Keratinocyte (primary cell): Measurements from ENCODE around the gene OR2T27.
"Not testable (repeated sequence)": the region's sequence is repeated elsewhere in the genome, so short reads cannot be mapped to it uniquely, and the experiment has no call there.

ENCODE experiments used
- CTCF ChIP-seq, 3 experiments: IDR thresholded peaks in 1 of 3; conservative IDR thresholded peaks in 1 of 3; optimal IDR thresholded peaks in 1 of 3; 2 replicates in 2 of 3; 3 replicates in 1 of 3; pipeline versions ENCODE3 to v1.5.1; 2011; ENCODE audit warnings: low read length in 3 of 3, mild to moderate bottlenecking in 3 of 3, moderate library complexity in 2 of 3, control low read depth in 1 of 3, inconsistent platforms in 1 of 3; ENCODE audit not compliant: insufficient read depth in 2 of 3; ENCODE audit errors: extremely low read depth in 1 of 3
- EZH2 ChIP-seq: IDR thresholded peaks from one replicate; pipeline ENCODE4 v1.6.1; 2012; ENCODE audit warnings: inconsistent platforms, mild to moderate bottlenecking, low read length, moderate library complexity

GRCh38 chr1:248642971-248643651 lies 12.2 kb downstream of the OR2T27 start:
- TF ChIP-seq CTCF (optimal IDR thresholded peaks at IDR 0.05 in 1 of 3, IDR thresholded peaks at IDR 0.05 in 1 of 3, conservative IDR thresholded peaks at IDR 0.05 in 1 of 3; ENCODE audit: extremely low read depth in 1 of 3, insufficient read depth in 2 of 3, low read length in 3 of 3); EZH2: not testable (repeated sequence)
